GM13976 (cell line): ENCODE measurements around the gene ETS2.

Experiments
- DNase-seq: peaks from one replicate; pipeline ENCODE4 v3.0.0; 2012; ENCODE audit warnings: low spot score
- CTCF ChIP-seq: IDR thresholded peaks from 2 replicates; pipeline ENCODE4 v1.5.1; 2012; ENCODE audit warnings: borderline replicate concordance, mild to moderate bottlenecking; ENCODE audit not compliant: insufficient read depth; ENCODE audit errors: extremely low read depth, missing control alignments, control extremely low read depth
- in situ Hi-C: fragments of 300-500 bp; cut with MboI; formaldehyde crosslinking; loops from one replicate; pipeline ENCODE4 v1.12.0; 2022; ENCODE audit warnings: low sequenced_read_pairs, mixed read lengths, inconsistent platforms; ENCODE audit not compliant: unreplicated experiment

ETS2 gene

GRCh38 chr21:38814126-38815059 lies 8.7 kb downstream of the ETS2 start:
- TF ChIP-seq CTCF = no peak
- in situ Hi-C loops = no loop called here

GRCh38 chr21:38815060-38815405 lies 9.3 kb downstream of the ETS2 start:
- in situ Hi-C loops = no loop called here
- no peak for DNase-seq
- no peak for TF ChIP-seq CTCF

More at GRCh38 chr21:38814126-38815059, 8.7 kb downstream of the ETS2 start:
- DNase-seq = no peak

GRCh38 chr21:38816400-38816977 lies 10.8 kb downstream of the ETS2 start:
- in situ Hi-C loops = no loop called here
- no peak for DNase-seq
- TF ChIP-seq CTCF = no peak

- no peak for DNase-seq
- in situ Hi-C loops = no loop called here
- TF ChIP-seq CTCF = no peak
These were observed 11.9 kb downstream of the ETS2 start for GRCh38 chr21:38817371-38818324.

- in situ Hi-C loops = no loop called here
- no peak for DNase-seq
- no peak for TF ChIP-seq CTCF
These were observed 12.6 kb downstream of the ETS2 start for GRCh38 chr21:38818325-38818723.

- no peak for DNase-seq
- no peak for TF ChIP-seq CTCF
- in situ Hi-C loops = no loop called here
These were observed 13.5 kb downstream of the ETS2 start for GRCh38 chr21:38819051-38819718.
